Endothelial cell of umbilical vein (primary cell): ENCODE data around the gene TSPAN1.

Experiments used
- POLR2AphosphoS5 ChIP-seq: IDR thresholded peaks from 2 replicates; pipeline ENCODE4 v1.6.1; 2012; ENCODE audit warnings: low read depth, mild to moderate bottlenecking, control low read depth, low read length, moderate library complexity; ENCODE audit not compliant: insufficient read depth
- TF ChIP-seq, protein P1 (sequence below), 2 donors: IDR thresholded peaks; 1 replicate in 1 of 2; 2 replicates in 1 of 2; pipeline ENCODE4 v1.5.1; 2011; ENCODE audit warnings: low read length in 2 of 2, mild to moderate bottlenecking in 2 of 2, moderate library complexity in 2 of 2, control low read depth in 1 of 2, inconsistent platforms in 1 of 2, low read depth in 1 of 2; ENCODE audit not compliant: insufficient read depth in 1 of 2; ENCODE audit errors: extremely low read depth in 1 of 2

GRCh38 chr1:46203738-46204405 is 29.0 kb downstream of the TSPAN1 start:
- TF ChIP-seq, protein P1, sequence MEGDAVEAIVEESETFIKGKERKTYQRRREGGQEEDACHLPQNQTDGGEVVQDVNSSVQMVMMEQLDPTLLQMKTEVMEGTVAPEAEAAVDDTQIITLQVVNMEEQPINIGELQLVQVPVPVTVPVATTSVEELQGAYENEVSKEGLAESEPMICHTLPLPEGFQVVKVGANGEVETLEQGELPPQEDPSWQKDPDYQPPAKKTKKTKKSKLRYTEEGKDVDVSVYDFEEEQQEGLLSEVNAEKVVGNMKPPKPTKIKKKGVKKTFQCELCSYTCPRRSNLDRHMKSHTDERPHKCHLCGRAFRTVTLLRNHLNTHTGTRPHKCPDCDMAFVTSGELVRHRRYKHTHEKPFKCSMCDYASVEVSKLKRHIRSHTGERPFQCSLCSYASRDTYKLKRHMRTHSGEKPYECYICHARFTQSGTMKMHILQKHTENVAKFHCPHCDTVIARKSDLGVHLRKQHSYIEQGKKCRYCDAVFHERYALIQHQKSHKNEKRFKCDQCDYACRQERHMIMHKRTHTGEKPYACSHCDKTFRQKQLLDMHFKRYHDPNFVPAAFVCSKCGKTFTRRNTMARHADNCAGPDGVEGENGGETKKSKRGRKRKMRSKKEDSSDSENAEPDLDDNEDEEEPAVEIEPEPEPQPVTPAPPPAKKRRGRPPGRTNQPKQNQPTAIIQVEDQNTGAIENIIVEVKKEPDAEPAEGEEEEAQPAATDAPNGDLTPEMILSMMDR (IDR thresholded peaks at IDR 0.05; ENCODE audit: extremely low read depth in 1 of 2, insufficient read depth in 1 of 2, low read depth in 1 of 2, low read length in 2 of 2) = no peak
- TF ChIP-seq POLR2AphosphoS5 = no peak
